Fibroblast of upper back skin (primary cell): ENCODE measurements around the gene RIMS1.

ENCODE experiments used
- DNase-seq: peaks from one replicate; pipeline ENCODE4 v3.0.0-alpha.2; 2013

Gene RIMS1

GRCh38 chr6:72111611-72112010 is 225.3 kb downstream of the RIMS1 start:
- DNase-seq, result no peak

- no peak for DNase-seq
Observed at GRCh38 chr6:72130327-72130726, 244.0 kb downstream of the RIMS1 start.

DNA sequence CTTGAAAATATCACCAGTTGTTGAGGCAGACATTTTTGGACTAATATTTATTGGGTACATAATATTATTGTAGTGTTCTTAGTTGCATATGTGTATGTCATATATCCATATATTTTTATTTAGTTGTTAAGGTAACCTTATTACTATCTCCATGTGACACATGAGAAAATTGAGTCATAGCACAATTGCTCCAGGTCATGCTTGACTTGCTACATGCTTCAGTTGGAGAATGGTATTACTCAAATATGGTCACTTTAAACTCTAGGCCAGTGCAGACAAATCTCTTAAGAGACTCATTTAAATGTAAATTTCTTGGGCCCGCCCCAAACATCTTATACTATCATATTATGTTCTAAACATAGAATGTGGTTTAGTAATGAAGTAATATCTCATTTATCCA is 246.1 kb downstream of the RIMS1 start:
- no peak for DNase-seq

DNA sequence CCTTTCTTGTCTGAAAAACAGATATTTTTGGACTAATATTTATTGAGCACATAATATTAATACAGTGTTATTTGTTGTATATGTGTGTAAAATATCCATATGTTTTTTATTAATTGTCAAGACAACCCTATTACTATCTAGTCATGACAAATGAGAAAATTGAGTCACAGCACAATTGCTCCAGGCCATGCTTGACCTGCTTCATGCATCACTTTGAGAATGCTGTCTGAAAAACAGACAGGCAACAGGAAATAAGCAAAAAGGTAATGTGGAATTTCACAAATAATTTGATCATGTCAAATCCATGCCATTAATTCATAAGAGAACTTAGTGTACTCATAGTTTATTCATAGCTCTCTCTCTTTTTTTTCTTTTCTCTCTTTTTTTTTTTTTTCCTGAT is 246.5 kb downstream of the RIMS1 start:
- no peak for DNase-seq

GRCh38 chr6:72133324-72133723 is 247.0 kb downstream of the RIMS1 start:
- DNase-seq, result no peak

DNA sequence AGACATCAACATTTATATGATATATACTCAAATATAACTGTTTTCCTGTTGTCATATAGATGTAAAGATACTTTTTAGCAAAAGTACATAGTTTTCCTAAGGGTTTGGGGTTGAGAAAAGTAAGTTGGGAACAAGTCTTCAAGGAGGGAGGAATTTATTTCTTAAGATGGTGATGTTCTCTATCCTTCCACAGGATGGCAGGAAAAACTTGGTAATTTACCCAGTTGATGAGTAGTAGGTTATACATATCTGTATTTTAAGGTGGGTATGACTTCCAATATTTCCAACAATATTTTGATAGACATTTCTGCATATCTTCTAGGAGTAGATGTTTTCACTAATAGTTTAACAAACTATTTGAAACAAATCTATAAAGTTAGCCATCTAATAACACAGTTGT is 254.4 kb downstream of the RIMS1 start:
- peak; percentile 13 for DNase-seq

DNA sequence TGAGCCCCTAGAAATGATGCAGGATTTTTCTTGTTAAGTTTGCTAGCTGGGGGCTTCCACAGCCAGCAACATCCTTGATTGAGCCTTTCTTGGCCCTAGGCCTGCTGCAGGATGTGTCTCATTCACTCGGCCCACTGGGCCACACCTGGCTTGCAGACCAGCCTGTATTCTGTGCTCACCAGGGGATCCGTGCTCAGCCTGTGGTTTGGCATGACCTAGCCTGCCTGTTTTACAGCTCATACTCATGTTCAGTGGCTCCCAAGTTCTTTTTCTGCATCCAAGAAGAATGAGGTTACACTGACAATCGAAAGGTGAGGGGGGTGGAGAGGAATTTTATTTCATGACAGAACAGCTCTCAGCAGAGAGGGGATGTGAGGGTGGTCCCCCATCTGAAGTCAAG is 263.4 kb downstream of the RIMS1 start:
- peak; percentile 2 for DNase-seq

- DNase-seq, result no peak
Observed at GRCh38 chr6:72151742-72152141, 265.4 kb downstream of the RIMS1 start.

- peak; percentile 32 for DNase-seq
Observed at GRCh38 chr6:72175916-72176315, 289.6 kb downstream of the RIMS1 start.

- peak; percentile 16 for DNase-seq
Observed at GRCh38 chr6:72182337-72183246, 296.2 kb downstream of the RIMS1 start.

- DNase-seq, result no peak
Observed at GRCh38 chr6:72203983-72204382, 317.6 kb downstream of the RIMS1 start.

DNA sequence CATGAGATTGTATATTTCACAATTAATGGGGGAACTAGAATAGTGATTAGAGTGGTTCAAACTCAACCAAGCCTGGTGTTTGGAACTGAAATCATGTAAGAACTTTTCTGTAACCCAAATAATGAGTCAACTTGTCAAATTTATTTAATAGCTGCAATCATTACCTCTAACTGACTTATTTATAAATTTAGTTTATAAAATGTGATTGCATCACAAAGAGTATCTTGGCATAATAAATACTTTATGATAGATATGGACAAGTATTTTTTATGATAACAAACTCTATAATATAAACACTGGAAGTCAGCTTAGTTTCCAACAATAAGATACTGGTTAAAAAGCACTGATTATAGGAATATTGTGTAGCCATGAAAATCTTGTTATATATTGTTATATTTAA is 319.1 kb downstream of the RIMS1 start:
- no peak for DNase-seq

DNA sequence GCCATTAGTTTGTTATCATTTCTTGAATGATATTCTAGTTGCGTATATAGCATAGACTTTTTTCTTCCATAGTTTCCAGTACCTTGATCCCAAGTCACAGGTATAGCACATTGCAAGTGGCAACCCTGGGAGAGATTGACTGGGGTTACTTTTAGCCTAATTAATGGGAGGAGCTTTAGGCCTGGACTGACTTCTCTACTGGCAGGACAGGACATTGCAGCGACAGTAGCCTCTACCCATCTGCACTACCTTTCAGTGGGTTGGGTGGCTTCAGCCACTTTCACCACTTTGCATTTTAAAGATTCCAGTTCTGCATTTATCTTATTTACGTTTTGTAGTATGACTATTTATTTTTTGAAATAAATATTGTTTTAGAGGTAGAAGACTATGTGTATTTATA is 320.3 kb downstream of the RIMS1 start:
- no peak for DNase-seq

DNA sequence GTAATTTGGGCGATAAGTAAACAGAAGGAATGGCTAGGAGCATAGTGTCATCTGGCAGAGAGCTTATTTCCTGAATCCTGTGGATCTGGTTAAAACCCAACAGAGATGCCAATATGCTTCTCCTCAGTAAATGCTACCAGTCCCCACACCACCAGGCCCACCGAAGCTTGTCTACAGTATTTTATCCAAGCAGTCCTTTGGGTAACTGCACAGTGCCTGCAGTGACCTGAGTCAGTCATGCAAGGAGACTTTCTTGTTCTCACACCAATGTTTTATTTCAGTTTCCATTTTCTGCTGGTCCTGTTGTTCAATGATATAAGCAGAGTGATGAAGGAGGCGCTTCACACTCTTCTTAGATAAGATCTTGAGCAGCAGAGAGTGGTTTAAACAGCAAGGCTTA is 326.3 kb downstream of the RIMS1 start:
- no peak for DNase-seq

DNA sequence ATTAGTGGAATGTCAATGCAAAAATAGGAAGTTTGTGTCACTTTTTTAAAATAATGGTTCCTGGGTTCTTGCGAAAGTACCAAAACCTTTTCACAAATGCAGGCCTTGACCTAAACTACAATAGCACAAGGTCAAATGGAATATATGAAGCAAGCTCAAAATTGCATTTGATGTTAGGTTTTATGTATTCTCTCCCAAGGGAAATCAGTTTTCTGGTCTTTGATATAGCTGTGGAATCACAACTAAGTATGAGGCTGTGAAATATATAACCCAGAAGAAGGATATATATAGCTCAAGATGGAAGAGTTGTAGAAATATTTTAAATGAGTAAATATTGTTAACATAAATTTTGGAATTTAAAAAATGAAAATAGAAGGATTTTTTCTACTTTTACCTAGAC is 327.3 kb downstream of the RIMS1 start:
- DNase-seq, result no peak

- no peak for DNase-seq
Observed at GRCh38 chr6:72216222-72217068, 330.1 kb downstream of the RIMS1 start.

GRCh38 chr6:72217626-72218025 is 331.3 kb downstream of the RIMS1 start:
- no peak for DNase-seq

GRCh38 chr6:72218125-72218524 is 331.8 kb downstream of the RIMS1 start:
- peak; percentile 34 for DNase-seq

GRCh38 chr6:72219536-72219935 is 333.2 kb downstream of the RIMS1 start:
- no peak for DNase-seq

DNA sequence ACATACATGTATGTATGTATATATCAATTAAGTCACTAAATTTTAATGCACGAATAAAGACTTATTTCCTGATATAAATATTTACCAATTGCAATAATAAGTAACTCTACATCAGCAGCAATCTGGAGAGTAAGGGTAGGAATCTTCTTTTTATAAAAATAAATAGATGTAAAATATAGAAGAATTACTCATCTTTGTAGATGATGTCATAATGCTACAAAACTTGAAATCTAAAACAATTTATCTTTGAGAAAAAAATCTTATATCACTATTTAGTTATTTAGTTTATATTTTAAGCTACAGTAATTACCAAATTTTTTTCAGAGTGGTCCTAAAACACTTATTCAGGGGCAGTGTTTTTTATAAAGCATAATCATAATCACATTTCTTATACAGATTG is 351.7 kb downstream of the RIMS1 start:
- no peak for DNase-seq

DNA sequence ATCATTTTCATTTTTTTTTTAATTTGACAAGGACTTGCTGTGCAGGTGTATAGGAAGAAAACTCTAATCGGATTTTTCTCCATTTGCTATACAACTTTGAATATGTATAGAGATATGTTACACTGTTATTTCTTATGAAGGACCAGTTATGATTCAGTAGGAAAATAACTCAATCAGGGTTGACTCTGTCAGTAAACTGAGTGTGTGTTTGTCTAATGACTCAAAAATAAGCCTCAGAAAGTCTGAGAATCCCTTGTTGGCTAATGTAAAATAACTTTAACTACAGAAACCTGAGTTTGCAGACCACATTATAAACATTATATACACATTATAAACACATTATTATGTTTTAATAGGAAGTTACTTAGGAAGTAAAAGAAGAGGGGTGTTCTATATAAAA is 352.6 kb downstream of the RIMS1 start:
- no peak for DNase-seq

GRCh38 chr6:72245565-72245964 is 359.2 kb downstream of the RIMS1 start:
- peak; percentile 29 for DNase-seq

DNA sequence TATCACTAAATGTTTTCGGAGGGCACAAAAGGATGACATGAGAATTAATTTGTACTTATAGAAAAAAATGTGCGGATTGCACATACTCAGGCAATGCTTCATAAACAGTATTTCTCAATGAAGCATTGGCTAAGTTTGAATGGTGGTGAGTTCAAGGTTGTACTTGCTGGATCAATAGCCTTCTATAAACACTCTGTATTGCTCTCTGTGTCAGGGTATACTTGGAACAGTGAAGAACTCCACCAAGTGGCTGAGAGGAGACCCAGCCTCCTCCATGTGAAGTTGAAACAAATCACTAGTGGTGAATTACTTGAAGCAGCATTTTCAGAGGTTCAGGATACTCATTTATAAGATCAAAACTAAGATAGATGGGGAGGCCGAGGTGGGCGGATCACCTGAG is 360.6 kb downstream of the RIMS1 start:
- DNase-seq, result no peak

DNA sequence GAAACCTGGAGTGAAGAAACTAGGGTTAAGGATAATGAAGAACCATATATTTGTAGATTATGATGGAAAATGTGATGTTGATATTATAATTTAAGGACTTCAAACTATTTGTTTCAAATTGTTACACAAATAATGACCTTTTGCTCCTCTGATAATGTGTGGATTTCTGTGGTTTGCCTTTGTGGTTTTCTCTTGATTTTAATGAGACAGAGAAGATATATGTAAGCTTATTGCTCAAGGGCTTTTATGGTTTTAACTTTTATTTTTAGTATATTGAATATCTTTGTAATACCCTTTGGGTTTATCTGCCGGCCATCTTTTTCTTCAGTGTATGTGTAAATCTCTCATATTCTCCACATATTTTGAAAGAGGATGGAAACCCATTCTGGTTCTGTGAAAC is 362.3 kb downstream of the RIMS1 start:
- peak; percentile 28 for DNase-seq
